ENCODE data around the gene NPAS2. TPM values are rescaled to one million over a fixed set of nuclear protein-coding genes. Genes with fewer than 3 reads are reported as not detected.

NPAS2 gene
- polyA plus RNA-seq, 1 experiment = 13.5 TPM

GRCh38 chr2:100842241-100842922 is 22.4 kb downstream of the NPAS2 start:
- Histone ChIP-seq H3K9me3 (ENCODE audit: control insufficient read depth, insufficient read depth, low read length) (no peaks in the 10 kb centered on the region), H3K27ac (ENCODE audit: low read depth, low read length) (no peak overlapping the region), H3K27me3 (ENCODE audit: control insufficient read depth, insufficient read depth, low read length) (no peaks in the 10 kb centered on the region), H3K4me3 (ENCODE audit: low read depth, low read length) (no peak overlapping the region)
- DNase-seq (ENCODE audit: low read depth, low spot score) = no peak
- ChIA-PET POLR2A (interaction anchor here (0.6 kb wide), 2 partner anchors 21 to 829 kb away, joined by 3 to 6 read pairs; no protein-coding TSS in a partner anchor), CTCF (no interaction called here)
- TF ChIP-seq CTCF (IDR thresholded peaks at IDR 0.05; ENCODE audit: low read depth, low read length) = no peak

GRCh38 chr2:100844514-100844913 is 24.6 kb downstream of the NPAS2 start:
- H3K27me3 ChIP-seq (ENCODE audit: control insufficient read depth, insufficient read depth, low read length) = no peaks in the 10 kb centered on the region
- no peak overlapping the region for H3K4me3 ChIP-seq (ENCODE audit: low read depth, low read length)
- ChIA-PET POLR2A (no interaction called here), CTCF (interaction anchor here (0.6 kb wide), 1 partner anchor 26 kb away, joined by 3 read pairs; no protein-coding TSS in a partner anchor)
- H3K27ac ChIP-seq (ENCODE audit: low read depth, low read length) = no peak overlapping the region
- TF ChIP-seq CTCF (IDR thresholded peaks at IDR 0.05; ENCODE audit: low read depth, low read length) = no peak
- no peaks in the 10 kb centered on the region for H3K9me3 ChIP-seq (ENCODE audit: control insufficient read depth, insufficient read depth, low read length)
- DNase-seq (ENCODE audit: low read depth, low spot score) = no peak

GRCh38 chr2:100845141-100845991 is 25.4 kb downstream of the NPAS2 start:
- no peak for TF ChIP-seq CTCF (IDR thresholded peaks at IDR 0.05; ENCODE audit: low read depth, low read length)
- no peak for DNase-seq (ENCODE audit: low read depth, low spot score)
- ChIA-PET POLR2A (no interaction called here), CTCF (no interaction called here)
- H3K27ac ChIP-seq (ENCODE audit: low read depth, low read length) = no peak overlapping the region
- H3K4me3 ChIP-seq (ENCODE audit: low read depth, low read length) = no peak overlapping the region
- H3K27me3 ChIP-seq (ENCODE audit: control insufficient read depth, insufficient read depth, low read length) = no peaks in the 10 kb centered on the region
- no peaks in the 10 kb centered on the region for H3K9me3 ChIP-seq (ENCODE audit: control insufficient read depth, insufficient read depth, low read length)

- TF ChIP-seq CTCF (IDR thresholded peaks at IDR 0.05; ENCODE audit: low read depth, low read length) = no peak
- Histone ChIP-seq H3K27ac (ENCODE audit: low read depth, low read length) (no peak overlapping the region), H3K9me3 (ENCODE audit: control insufficient read depth, insufficient read depth, low read length) (no peaks in the 10 kb centered on the region), H3K4me3 (ENCODE audit: low read depth, low read length) (no peak overlapping the region), H3K27me3 (ENCODE audit: control insufficient read depth, insufficient read depth, low read length) (no peaks in the 10 kb centered on the region)
- POLR2A ChIA-PET = no interaction called here
- DNase-seq (ENCODE audit: low read depth, low spot score) = no peak
- CTCF ChIA-PET = no interaction called here
Measured at GRCh38 chr2:100846716-100847115, 26.8 kb downstream of the NPAS2 start.

- DNase-seq (ENCODE audit: low read depth, low spot score) = no peak
- Histone ChIP-seq H3K4me3 (ENCODE audit: low read depth, low read length) (no peak overlapping the region), H3K9me3 (ENCODE audit: control insufficient read depth, insufficient read depth, low read length) (no peaks in the 10 kb centered on the region), H3K27ac (ENCODE audit: low read depth, low read length) (no peak overlapping the region), H3K27me3 (ENCODE audit: control insufficient read depth, insufficient read depth, low read length) (no peaks in the 10 kb centered on the region)
- ChIA-PET CTCF (interaction anchor here (1.1 kb wide), 1 partner anchor 31 kb away, joined by 8 read pairs; no protein-coding TSS in a partner anchor), POLR2A (no interaction called here)
- no peak for TF ChIP-seq CTCF (IDR thresholded peaks at IDR 0.05; ENCODE audit: low read depth, low read length)
Measured at GRCh38 chr2:100852447-100852846, 32.5 kb downstream of the NPAS2 start.

Measured in AG04450 (cell line).